ENCODE measurements around the gene PNMA1.

The PNMA1 gene

GRCh38 chr14:73661872-73662271 lies 52.3 kb downstream of the PNMA1 start:
- DNase-seq = no peak

All from GOT3 (cell line).